NT2/D1 (cell line): ENCODE results near the gene TNS1.

ENCODE experiments used
- SUZ12 ChIP-seq: IDR thresholded peaks from 2 replicates; pipeline ENCODE4 v1.6.1; 2011; ENCODE audit not compliant: insufficient read length, insufficient read depth; ENCODE audit errors: extremely low read depth
- YY1 ChIP-seq: IDR thresholded peaks from 2 replicates; pipeline ENCODE4 v1.6.1; 2011; ENCODE audit not compliant: insufficient read length, insufficient read depth
- ZNF274 ChIP-seq: IDR thresholded peaks from 2 replicates; pipeline ENCODE4 v1.6.1; 2011; ENCODE audit warnings: mild to moderate bottlenecking, low read depth, low read length

- TF ChIP-seq SUZ12, result no peak
- TF ChIP-seq YY1, result no peak
- no peak for TF ChIP-seq ZNF274
Measured at GRCh38 chr2:217979151-217979811, 23.5 kb downstream of the TNS1 start.
